ENCODE measurements around the gene LNPEP. TPM values are rescaled to one million over a fixed set of nuclear protein-coding genes. Genes with fewer than 3 reads are reported as not detected.

Gene LNPEP
- total RNA-seq, 2 experiments from 2014 or later: 79.1 to 116 TPM

- Histone ChIP-seq H4K20me1 (ENCODE audit: insufficient read depth, low read length) (no peaks in the 10 kb centered on the region; the same call in 1 of the 2 replicates), H3K36me3 (ENCODE audit: insufficient read depth, low read length) (peaks cover 94% of the 10 kb centered on the region), H3K79me2 (ENCODE audit: insufficient read depth, low read depth, low read length) (peaks cover 20% of the 10 kb centered on the region; the same call in 1 of the 2 replicates), H3K4me2 (ENCODE audit: low read length) (no peak overlapping the region), H3K9me2 (ENCODE audit: insufficient read depth, low read length) (no peaks in the 10 kb centered on the region), H2AFZ (ENCODE audit: low read length) (no peak overlapping the region), H3K4me3 (ENCODE audit: low read depth, low read length, poor library complexity, severe bottlenecking) (no peak overlapping the region), H3K9me3 (ENCODE audit: low read length) (no peaks in the 10 kb centered on the region), H3K4me1 (ENCODE audit: insufficient read depth, low read length, poor library complexity, severe bottlenecking) (no peaks in the 10 kb centered on the region), H3K27ac (ENCODE audit: low read depth, low read length, poor library complexity, severe bottlenecking) (no peak overlapping the region)
- intact Hi-C loops (cut with micrococcal nuclease; ENCODE audit: unreplicated experiment): loop anchor here (5.0 to 10.0 kb wide), 2 partner anchors 162 to 245 kb away; no protein-coding TSS in a partner anchor
- CTCF ChIA-PET (ENCODE audit: unreplicated experiment): no interaction called here
- POLR2A ChIA-PET: no interaction called here
- no peak for DNase-seq (ENCODE audit: low spot score)
- TF ChIP-seq EZH2phosphoT487 (IDR thresholded peaks at IDR 0.05; ENCODE audit: borderline replicate concordance, low read depth, low read length) (no peak), CTCF (conservative IDR thresholded peaks at IDR 0.05; ENCODE audit: low read length) (no peak)
- BruUV-seq (replicated peaks): no TSS peak
Measured at GRCh38 chr5:96999856-97000255, 64.0 kb downstream of the LNPEP start.

DNA sequence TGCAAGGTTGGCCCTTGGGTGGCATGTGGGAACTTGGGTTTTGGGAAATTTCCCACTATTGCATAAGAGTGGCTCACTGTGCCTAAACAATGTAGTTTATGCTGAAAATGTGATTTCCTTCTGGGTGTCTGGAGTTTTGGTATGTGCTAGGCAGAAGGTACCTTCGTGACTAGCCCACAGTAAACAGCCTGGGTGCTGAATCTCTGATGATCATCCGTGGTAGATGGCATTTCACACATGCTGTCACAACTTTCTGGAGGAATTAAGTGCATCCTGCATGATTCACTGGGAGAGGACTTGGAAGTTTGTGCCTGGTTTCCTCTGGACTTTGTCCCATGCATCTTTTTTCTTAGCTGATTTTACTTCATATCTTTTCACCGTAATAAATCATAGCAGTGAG is 64.5 kb downstream of the LNPEP start:
- ChIA-PET CTCF (ENCODE audit: unreplicated experiment) (no interaction called here), POLR2A (no interaction called here)
- intact Hi-C loops (cut with micrococcal nuclease; ENCODE audit: unreplicated experiment): no loop called here
- H3K36me3 ChIP-seq (ENCODE audit: insufficient read depth, low read length): peaks cover 94% of the 10 kb centered on the region
- no peak for DNase-seq (ENCODE audit: low spot score)
- no peak overlapping the region for H3K4me2 ChIP-seq (ENCODE audit: low read length)
- no peak overlapping the region for H2AFZ ChIP-seq (ENCODE audit: low read length)
- H3K9me2 ChIP-seq (ENCODE audit: insufficient read depth, low read length): no peaks in the 10 kb centered on the region
- no peaks in the 10 kb centered on the region; the same call in 1 of the 2 replicates for H4K20me1 ChIP-seq (ENCODE audit: insufficient read depth, low read length)
- no peak overlapping the region for H3K4me3 ChIP-seq (ENCODE audit: low read depth, low read length, poor library complexity, severe bottlenecking)
- H3K79me2 ChIP-seq (ENCODE audit: insufficient read depth, low read depth, low read length): peaks cover 20% of the 10 kb centered on the region; the same call in 1 of the 2 replicates
- no TSS peak for BruUV-seq (replicated peaks)
- no peaks in the 10 kb centered on the region for H3K9me3 ChIP-seq (ENCODE audit: low read length)
- no peak overlapping the region for H3K27ac ChIP-seq (ENCODE audit: low read depth, low read length, poor library complexity, severe bottlenecking)
- TF ChIP-seq EZH2phosphoT487 (IDR thresholded peaks at IDR 0.05; ENCODE audit: borderline replicate concordance, low read depth, low read length): no peak
- TF ChIP-seq CTCF (conservative IDR thresholded peaks at IDR 0.05; ENCODE audit: low read length): no peak
- no peaks in the 10 kb centered on the region for H3K4me1 ChIP-seq (ENCODE audit: insufficient read depth, low read length, poor library complexity, severe bottlenecking)

GRCh38 chr5:97002983-97003382 is 67.1 kb downstream of the LNPEP start:
- intact Hi-C loops (cut with micrococcal nuclease; ENCODE audit: unreplicated experiment): no loop called here
- CTCF ChIA-PET (ENCODE audit: unreplicated experiment): interaction anchor here (0.7 kb wide), 1 partner anchor 9 kb away, joined by 3 read pairs; no protein-coding TSS in a partner anchor
- POLR2A ChIA-PET: interaction anchor here (0.6 to 1.4 kb wide), 7 partner anchors 8 to 230 kb away, joined by 3 read pairs; no protein-coding TSS in a partner anchor

More at GRCh38 chr5:97002983-97003382, 67.1 kb downstream of the LNPEP start:
- no peaks in the 10 kb centered on the region for H3K9me3 ChIP-seq (ENCODE audit: low read length)
- BruUV-seq (replicated peaks): no TSS peak
- H3K4me3 ChIP-seq (ENCODE audit: low read depth, low read length, poor library complexity, severe bottlenecking): no peak overlapping the region
- H3K79me2 ChIP-seq (ENCODE audit: insufficient read depth, low read depth, low read length): peaks cover 3% of the 10 kb centered on the region; the same call in 1 of the 2 replicates
- no peak overlapping the region for H2AFZ ChIP-seq (ENCODE audit: low read length)
- H3K4me2 ChIP-seq (ENCODE audit: low read length): no peak overlapping the region
- peaks cover 6% of the 10 kb centered on the region for H3K4me1 ChIP-seq (ENCODE audit: insufficient read depth, low read length, poor library complexity, severe bottlenecking)
- no peaks in the 10 kb centered on the region for H4K20me1 ChIP-seq (ENCODE audit: insufficient read depth, low read length)
- no peak overlapping the region for H3K27ac ChIP-seq (ENCODE audit: low read depth, low read length, poor library complexity, severe bottlenecking)
- H3K36me3 ChIP-seq (ENCODE audit: insufficient read depth, low read length): peaks cover 94% of the 10 kb centered on the region
- H3K9me2 ChIP-seq (ENCODE audit: insufficient read depth, low read length): no peaks in the 10 kb centered on the region
- no peak for DNase-seq (ENCODE audit: low spot score)
- no peak for TF ChIP-seq CTCF (conservative IDR thresholded peaks at IDR 0.05; ENCODE audit: low read length)
- TF ChIP-seq EZH2phosphoT487 (IDR thresholded peaks at IDR 0.05; ENCODE audit: borderline replicate concordance, low read depth, low read length): no peak

All from OCI-LY7 (cell line).